Endothelial cell of umbilical vein (primary cell): ENCODE measurements around the gene TRMT10B. TPM values are rescaled to one million over a fixed set of nuclear protein-coding genes. Genes with fewer than 3 reads are reported as not detected.
A peak's percentile ranks its signal among the peaks of the same experiment; 100 is the strongest.

Source experiments
- BruUV-seq: library from RNA; stranded (reverse); fragments of 400-500 nt; replicated peaks from 2 replicates; lab custom pipeline; 2021; lab: Mats Ljungman, UMichigan
- CTCF ChIA-PET: fragments of 300-600, 350-600 bp; sonication (Branson Sonifier 250); formaldehyde crosslinking; loops from one replicate; lab custom pipeline; 2021; ENCODE audit warnings: antibody characterized with exemption, inconsistent platforms; lab: Charles Lee
- POLR2A ChIA-PET: fragments of 300-600, 350-600 bp; sonication (Branson Sonifier 250); formaldehyde crosslinking; loops from one replicate; lab custom pipeline; 2021; ENCODE audit warnings: antibody characterized with exemption, inconsistent platforms; lab: Charles Lee
- DNase-seq: peaks from one replicate; pipeline ENCODE4 v3.0.0-alpha.2; 2011; ENCODE audit warnings: low read depth, low spot score
- FAIRE-seq: peaks from 2 replicates; lab custom pipeline; 2011; peaks lifted over from hg19 to GRCh38; lab: Jason Lieb, UNC
- H2AFZ ChIP-seq: 2 replicates; pipeline ENCODE4 v1.6.0; 2012; ENCODE audit warnings: low read depth, low read length, control low read depth, inconsistent platforms
- H3K27ac ChIP-seq: 2 replicates; pipeline ENCODE4 v1.5.1; 2011; ENCODE audit warnings: low read depth, mild to moderate bottlenecking, control low read depth, low read length, moderate library complexity; ENCODE audit not compliant: insufficient read depth
- H3K27me3 ChIP-seq, 2 experiments: 2 replicates each; pipeline versions ENCODE4 v1.6.0 to v1.6.1; 2011; ENCODE audit warnings: low read length in 2 of 2, mixed read lengths in 1 of 2; ENCODE audit not compliant: control insufficient read depth in 2 of 2, insufficient read depth in 2 of 2
- H3K36me3 ChIP-seq, 2 experiments: 2 replicates in 1 of 2; 3 replicates in 1 of 2; pipeline ENCODE4 v1.5.1; 2011; ENCODE audit warnings: low read length in 2 of 2, mild to moderate bottlenecking in 1 of 2, moderate library complexity in 1 of 2; ENCODE audit not compliant: control insufficient read depth in 2 of 2, insufficient read depth in 2 of 2; ENCODE audit errors: extremely low read depth in 1 of 2
- H3K4me1 ChIP-seq: 3 replicates; pipeline ENCODE4 v1.5.1; 2011; ENCODE audit warnings: mild to moderate bottlenecking, low read length; ENCODE audit not compliant: control insufficient read depth, insufficient read depth; ENCODE audit errors: extremely low read depth
- H3K4me2 ChIP-seq: 2 replicates; pipeline ENCODE4 v1.6.1; 2011; ENCODE audit warnings: low read length, control low read depth, mixed read lengths; ENCODE audit not compliant: insufficient read depth
- H3K4me3 ChIP-seq, 3 experiments: fragments of 200-600 bp in 1 of 3; sonication (generic), shearing (Covaris generic) in 1 of 3; replicated peaks in 1 of 3; 2 replicates each; pipeline ENCODE4 v1.5.1; 2011 to 2016; ENCODE audit warnings: control low read depth in 3 of 3, low read length in 3 of 3, mild to moderate bottlenecking in 2 of 3, inconsistent platforms in 1 of 3, low read depth in 1 of 3, moderate library complexity in 1 of 3; ENCODE audit not compliant: insufficient read depth in 1 of 3
- H3K79me2 ChIP-seq: 2 replicates; pipeline ENCODE4 v1.6.0; 2012; ENCODE audit warnings: low read length, inconsistent platforms; ENCODE audit not compliant: control insufficient read depth, insufficient read depth
- H3K9ac ChIP-seq: replicated peaks from 2 replicates; pipeline ENCODE3; 2011; ENCODE audit warnings: low read length, control low read depth; ENCODE audit not compliant: insufficient read depth; ENCODE audit errors: extremely low read depth
- H3K9me1 ChIP-seq: replicated peaks from 3 replicates; pipeline ENCODE4 v1.6.0; 2011; ENCODE audit warnings: mild to moderate bottlenecking, low read length; ENCODE audit not compliant: control insufficient read depth, insufficient read depth; ENCODE audit errors: extremely low read depth
- H3K9me3 ChIP-seq: replicated peaks from 2 replicates; pipeline ENCODE4 v1.5.1; 2012; ENCODE audit warnings: low read length, inconsistent platforms; ENCODE audit not compliant: control insufficient read depth, insufficient read depth
- H4K20me1 ChIP-seq: replicated peaks from 2 replicates; pipeline ENCODE3; 2011; ENCODE audit warnings: mild to moderate bottlenecking, low read length; ENCODE audit not compliant: control insufficient read depth, insufficient read depth; ENCODE audit errors: extremely low read depth
- FOS ChIP-seq: IDR thresholded peaks from 2 replicates; pipeline ENCODE4 v1.6.1; 2011; ENCODE audit warnings: mild to moderate bottlenecking, low read length, moderate library complexity, borderline replicate concordance; ENCODE audit not compliant: insufficient read depth
- GATA2 ChIP-seq: IDR thresholded peaks from 2 replicates; pipeline ENCODE4 v1.7.0; 2011; ENCODE audit warnings: low read depth, mild to moderate bottlenecking, moderate library complexity, mixed read lengths, low read length; ENCODE audit not compliant: insufficient read length, insufficient read depth
- MYC ChIP-seq: IDR thresholded peaks from one replicate; pipeline ENCODE4 v1.6.1; 2011; ENCODE audit warnings: mild to moderate bottlenecking, low read depth, low read length
- POLR2AphosphoS5 ChIP-seq: IDR thresholded peaks from 2 replicates; pipeline ENCODE4 v1.6.1; 2012; ENCODE audit warnings: low read depth, mild to moderate bottlenecking, control low read depth, low read length, moderate library complexity; ENCODE audit not compliant: insufficient read depth
- dilution Hi-C: fragments of 300-500 bp; cut with MboI; formaldehyde crosslinking; loops from one replicate; pipeline ENCODE4 v1.15.0; 2019; ENCODE audit warnings: low sequenced_read_pairs; ENCODE audit not compliant: extremely low pct_ligation_motif_present
- intact Hi-C: fragments of 100-400 bp; cut with micrococcal nuclease; formaldehyde crosslinking; loops from one replicate; pipeline ENCODE4 v1.10.0; 2022
- polyA plus RNA-seq, 4 experiments: library from polyadenylated mRNA; depleted of rRNA in 3 of 4; stranded (reverse) in 3 of 4; unstranded in 1 of 4; fragments of >200 nt; gene quantifications; 2 replicates each; pipeline versions ENCODE4 v1.2.1 to v1.2.3, GENCODE V29; 2011 to 2012; ENCODE audit warnings: missing spikeins in 1 of 4
- total RNA-seq: library from RNA; stranded (reverse); gene quantifications from 2 replicates; pipeline ENCODE4 v1.2.3, GENCODE V29; 2021
- TF ChIP-seq, protein P1 (sequence below), 2 donors: IDR thresholded peaks; 1 replicate in 1 of 2; 2 replicates in 1 of 2; pipeline ENCODE4 v1.5.1; 2011; ENCODE audit warnings: low read length in 2 of 2, mild to moderate bottlenecking in 2 of 2, moderate library complexity in 2 of 2, control low read depth in 1 of 2, inconsistent platforms in 1 of 2, low read depth in 1 of 2; ENCODE audit not compliant: insufficient read depth in 1 of 2; ENCODE audit errors: extremely low read depth in 1 of 2
- TF ChIP-seq, protein P2 (sequence below): IDR thresholded peaks from 2 replicates; pipeline ENCODE4 v1.6.1; 2011; ENCODE audit not compliant: insufficient read depth, insufficient read length

TRMT10B gene
- total and polyA plus RNA-seq, 2 donors (not counting 3 experiments of a cell fraction or from before 2014, with no cell fraction given), result 3.0 to 7.0 TPM

DNA sequence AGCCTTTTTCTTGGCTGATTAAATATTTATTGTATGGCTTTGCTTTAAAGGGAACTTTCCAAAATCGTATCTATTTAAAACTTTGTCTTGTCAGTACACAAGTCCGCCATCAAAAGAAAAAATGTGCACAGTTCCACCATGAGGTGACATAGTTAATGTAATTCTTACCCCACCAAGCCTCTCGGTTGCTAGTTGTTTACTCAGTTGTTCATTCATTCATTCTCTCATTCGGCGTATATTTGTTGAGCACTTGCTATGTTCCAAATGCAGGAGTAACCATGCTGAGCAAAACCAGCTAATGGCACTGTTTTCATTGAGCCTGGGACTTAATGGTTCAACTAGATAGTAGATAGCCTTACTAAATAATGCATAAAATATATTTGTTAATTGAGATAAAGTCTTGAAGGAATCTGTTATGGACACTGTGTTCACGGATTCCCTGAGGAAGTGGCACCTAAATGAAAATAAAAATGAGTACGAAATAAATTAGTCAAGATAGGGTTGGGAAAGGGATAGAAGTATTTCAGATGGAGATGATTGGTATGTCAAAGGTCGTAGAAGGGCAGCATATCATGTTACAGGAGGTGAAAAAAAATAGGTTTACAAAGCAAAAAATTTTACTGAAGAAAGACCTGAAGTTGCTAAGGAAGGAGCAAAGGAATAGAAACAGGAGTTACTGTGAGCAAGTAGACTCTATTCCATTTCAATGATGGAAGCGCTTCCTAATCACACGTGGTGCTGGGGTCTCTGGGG, 48.5 kb downstream of the TRMT10B start:
- DNase-seq, result no peak
- Histone ChIP-seq H3K9ac (peak overlapping the region; percentile 67), H3K27ac (no peak overlapping the region), H4K20me1 (peaks cover 7% of the 10 kb centered on the region), H3K27me3 (no peaks in the 10 kb centered on the region), H3K9me3 (no peaks in the 10 kb centered on the region), H3K4me2 (peak overlapping the region; percentile 94), H3K79me2 (peaks cover 52% of the 10 kb centered on the region), H3K4me1 (peaks cover 14% of the 10 kb centered on the region), H3K36me3 (no peaks in the 10 kb centered on the region), H3K9me1 (no peaks in the 10 kb centered on the region), H3K4me3 (peak overlapping the region; percentile 23 to 64 (median 63)), H2AFZ (no peak overlapping the region)
- intact Hi-C loops, result loop anchor here (2.0 to 5.0 kb wide), 3 partner anchors 49 to 590 kb away; partner anchors contain the start of genes ALDH1B1, SLC25A51 and TRMT10B
- no peak for FAIRE-seq
- ChIA-PET CTCF (interaction anchor here (1.1 kb wide), 1 partner anchor 461 kb away, joined by 3 read pairs; no protein-coding TSS in a partner anchor), POLR2A (interaction anchor here (1.8 kb wide), 1 partner anchor 17 kb away, joined by 7 read pairs; the partner anchor contains the start of gene EXOSC3)
- TF ChIP-seq FOS (no peak), MYC (no peak), GATA2 (no peak), POLR2AphosphoS5 (no peak)
- TF ChIP-seq, protein P1, sequence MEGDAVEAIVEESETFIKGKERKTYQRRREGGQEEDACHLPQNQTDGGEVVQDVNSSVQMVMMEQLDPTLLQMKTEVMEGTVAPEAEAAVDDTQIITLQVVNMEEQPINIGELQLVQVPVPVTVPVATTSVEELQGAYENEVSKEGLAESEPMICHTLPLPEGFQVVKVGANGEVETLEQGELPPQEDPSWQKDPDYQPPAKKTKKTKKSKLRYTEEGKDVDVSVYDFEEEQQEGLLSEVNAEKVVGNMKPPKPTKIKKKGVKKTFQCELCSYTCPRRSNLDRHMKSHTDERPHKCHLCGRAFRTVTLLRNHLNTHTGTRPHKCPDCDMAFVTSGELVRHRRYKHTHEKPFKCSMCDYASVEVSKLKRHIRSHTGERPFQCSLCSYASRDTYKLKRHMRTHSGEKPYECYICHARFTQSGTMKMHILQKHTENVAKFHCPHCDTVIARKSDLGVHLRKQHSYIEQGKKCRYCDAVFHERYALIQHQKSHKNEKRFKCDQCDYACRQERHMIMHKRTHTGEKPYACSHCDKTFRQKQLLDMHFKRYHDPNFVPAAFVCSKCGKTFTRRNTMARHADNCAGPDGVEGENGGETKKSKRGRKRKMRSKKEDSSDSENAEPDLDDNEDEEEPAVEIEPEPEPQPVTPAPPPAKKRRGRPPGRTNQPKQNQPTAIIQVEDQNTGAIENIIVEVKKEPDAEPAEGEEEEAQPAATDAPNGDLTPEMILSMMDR (IDR thresholded peaks at IDR 0.05; ENCODE audit: extremely low read depth in 1 of 2, insufficient read depth in 1 of 2, low read depth in 1 of 2, low read length in 2 of 2), result no peak
- TF ChIP-seq, protein P2, sequence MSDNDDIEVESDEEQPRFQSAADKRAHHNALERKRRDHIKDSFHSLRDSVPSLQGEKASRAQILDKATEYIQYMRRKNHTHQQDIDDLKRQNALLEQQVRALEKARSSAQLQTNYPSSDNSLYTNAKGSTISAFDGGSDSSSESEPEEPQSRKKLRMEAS, result no peak
- dilution Hi-C loops, result no loop called here
- TSS peak; percentile 58 for BruUV-seq
